ENCODE measurements around the gene RIPOR1. TPM values are rescaled to one million over a fixed set of nuclear protein-coding genes. Genes with fewer than 3 reads are reported as not detected.
A peak's percentile ranks its signal among the peaks of the same experiment; 100 is the strongest.

The RIPOR1 gene
- total and polyA plus RNA-seq, 2 of the 4 experiments (the other 2 are of a cell fraction), result 9.5 to 41.3 TPM

DNA sequence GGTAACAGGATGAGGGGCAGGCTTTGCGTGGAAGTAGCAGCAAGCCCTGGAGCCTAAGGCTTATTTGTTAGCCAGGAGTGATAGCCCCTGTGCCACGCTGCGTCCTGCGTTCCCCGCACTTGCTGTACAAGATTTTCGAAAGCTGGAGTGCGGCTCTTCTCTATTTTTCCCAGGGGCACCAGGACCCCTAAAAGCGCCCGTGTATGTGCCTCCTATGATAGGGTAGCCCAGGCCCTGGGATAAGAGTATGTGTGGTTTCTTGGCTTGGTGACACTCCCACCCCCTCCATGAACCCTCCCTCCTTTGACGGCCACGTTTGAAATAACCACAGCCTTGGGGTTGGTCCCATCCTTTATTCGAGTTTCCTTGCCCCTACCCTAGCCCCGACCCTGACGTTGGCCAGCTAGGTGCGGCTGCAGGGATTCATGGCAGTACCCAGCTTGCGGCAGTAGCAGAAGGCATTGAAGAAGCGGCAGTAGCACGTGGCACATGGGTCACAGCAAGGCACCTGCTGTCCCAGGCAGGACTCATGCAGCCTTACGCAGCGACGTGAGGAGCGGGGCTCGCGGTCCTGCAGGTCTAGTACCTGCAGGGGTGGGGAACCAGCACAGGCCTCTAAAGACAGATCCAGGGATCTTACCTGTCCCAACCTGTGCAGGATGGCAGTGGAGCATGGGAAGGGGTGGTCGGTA, 46.2 kb upstream of the RIPOR1 start:
- dilution Hi-C loops (cut with HindIII; ENCODE audit: low sequenced_read_pairs, unreplicated experiment) (no loop called here), in situ Hi-C loops (cut with MboI; ENCODE audit: low sequenced_read_pairs) (no loop called here), intact Hi-C loops (cut with micrococcal nuclease) (no loop called here)
- no peak overlapping the region for H2BK120ac ChIP-seq (ENCODE audit: low read depth, low read length)
- H3K27me3 ChIP-seq (ENCODE audit: control insufficient read depth, insufficient read depth, low read length), result no peaks in the 10 kb centered on the region
- H2BK15ac ChIP-seq (ENCODE audit: low read depth, low read length), result no peak overlapping the region
- 94% methylated on average over 14 of the region's 25 CpGs; no CpG with 5 or more reads in 1 of the 2 experiments for WGBS, 2 experiments (ENCODE audit: extremely low coverage in 2 of 2, insufficient read length in 1 of 2)
- H3K4me3 ChIP-seq (ENCODE audit: insufficient read depth, low read depth, low read length), result 0 out of 2 replicates have a peak overlapping the region, but pooled peaks have one; percentile 52
- no peak for DNase-seq
- H3K56ac ChIP-seq (ENCODE audit: extremely low read depth, insufficient read depth, low read length), result no peak overlapping the region
- peak overlapping the region; percentile 24 for H3K14ac ChIP-seq (replicated peaks; ENCODE audit: low read depth, low read length)
- H4K8ac ChIP-seq (ENCODE audit: low read depth in 2 of 2, low read length in 2 of 2), result peak overlapping the region; percentile 70 to 95
- H2BK20ac ChIP-seq (ENCODE audit: low read depth, low read length), result no peak overlapping the region
- no peak for ATAC-seq (ENCODE audit: low read depth)
- peak overlapping the region; percentile 71 for H2AK9ac ChIP-seq (replicated peaks; ENCODE audit: low read depth, low read length, poor library complexity)
- TF ChIP-seq ELK1 (IDR thresholded peaks at IDR 0.05; ENCODE audit: borderline replicate concordance, low read depth, low read length) (no peak), RAD21 (IDR thresholded peaks at IDR 0.05; ENCODE audit: low read length) (no peak), CTCF (conservative IDR thresholded peaks at IDR 0.05; ENCODE audit: low read depth, low read length) (no peak), RCOR1 (IDR thresholded peaks at IDR 0.05; ENCODE audit: insufficient replicate concordance, low read length) (no peak), NFE2L2 (IDR thresholded peaks at IDR 0.05; ENCODE audit: low read depth, low read length) (no peak), MAFK (IDR thresholded peaks at IDR 0.05; ENCODE audit: low read depth, low read length) (no peak), MAZ (IDR thresholded peaks at IDR 0.05; ENCODE audit: borderline replicate concordance, low read depth, low read length) (no peak), MXI1 (IDR thresholded peaks at IDR 0.05; ENCODE audit: borderline replicate concordance, low read depth, low read length) (no peak)
- TF ChIP-seq, protein P1, sequence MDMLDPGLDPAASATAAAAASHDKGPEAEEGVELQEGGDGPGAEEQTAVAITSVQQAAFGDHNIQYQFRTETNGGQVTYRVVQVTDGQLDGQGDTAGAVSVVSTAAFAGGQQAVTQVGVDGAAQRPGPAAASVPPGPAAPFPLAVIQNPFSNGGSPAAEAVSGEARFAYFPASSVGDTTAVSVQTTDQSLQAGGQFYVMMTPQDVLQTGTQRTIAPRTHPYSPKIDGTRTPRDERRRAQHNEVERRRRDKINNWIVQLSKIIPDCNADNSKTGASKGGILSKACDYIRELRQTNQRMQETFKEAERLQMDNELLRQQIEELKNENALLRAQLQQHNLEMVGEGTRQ (IDR thresholded peaks at IDR 0.05; ENCODE audit: low read depth, low read length), result no peak
- peaks cover 14% of the 10 kb centered on the region for H3K4me1 ChIP-seq (ENCODE audit: control insufficient read depth, insufficient read depth, low read length)
- H3K27ac ChIP-seq (ENCODE audit: insufficient read depth, low read length), result peak overlapping the region; percentile 74
- peak overlapping the region; percentile 71 for H3K9ac ChIP-seq (ENCODE audit: low read depth, low read length)
- H3K36me3 ChIP-seq (ENCODE audit: control insufficient read depth, insufficient read depth, low read length), result no peaks in the 10 kb centered on the region
- peak overlapping the region; percentile 81 for H3K4me2 ChIP-seq (ENCODE audit: low read depth, low read length)
- peak overlapping the region; percentile 7; the same call in 1 of the 2 replicates for H3K23ac ChIP-seq (ENCODE audit: low read depth, low read length)
- peak overlapping the region; percentile 8; the same call in 1 of the 2 replicates for H3K18ac ChIP-seq (ENCODE audit: low read depth, low read length)
- H2AFZ ChIP-seq (replicated peaks; ENCODE audit: low read length, poor library complexity), result peak overlapping the region; percentile 75
- no TSS peak for BruUV-seq (replicated peaks)
- H4K5ac ChIP-seq (ENCODE audit: low read depth, low read length), result peak overlapping the region; percentile 76
- no peak overlapping the region for H2BK5ac ChIP-seq (ENCODE audit: low read depth, low read length, poor library complexity, severe bottlenecking)
- peaks cover 12 to 55% of the 10 kb centered on the region in 2 experiments; a peak in 3 of 4 replicates for H3K79me1 ChIP-seq (ENCODE audit: low read depth in 1 of 2, low read length in 2 of 2)
- H3K9me1 ChIP-seq (ENCODE audit: insufficient read depth, low read length), result no peaks in the 10 kb centered on the region; the same call in 1 of the 2 replicates
- H2AK5ac ChIP-seq (ENCODE audit: low read depth, low read length), result peak overlapping the region; percentile 83
- H3K9me3 ChIP-seq (ENCODE audit: control insufficient read depth, insufficient read depth, low read length), result no peaks in the 10 kb centered on the region
- ChIA-PET CTCF (interaction anchor here (1.8 to 3.4 kb wide), 2 partner anchors 8 to 39 kb away, joined by 9 to 14 read pairs; no protein-coding TSS in a partner anchor), POLR2A (ENCODE audit: unreplicated experiment) (no interaction called here)
- peaks cover 19% of the 10 kb centered on the region for H4K20me1 ChIP-seq (ENCODE audit: insufficient read depth, low read length)
- H3K4ac ChIP-seq (ENCODE audit: low read depth, low read length), result peak overlapping the region; percentile 53
- H4K91ac ChIP-seq (ENCODE audit: insufficient read depth, low read depth, low read length), result peak overlapping the region; percentile 2; the same call in 1 of the 2 replicates

All from IMR-90 (cell line).